Prostate gland (tissue), 2 donors: ENCODE measurements around the gene ZNF511.

Experiments used
- CTCF ChIP-seq, 4 experiments: fragments of 200-600 bp in 2 of 4; fragments of 450-650 bp in 2 of 4; sonication (generic) in 2 of 4; IDR thresholded peaks; 1 replicate in 3 of 4; 2 replicates in 1 of 4; pipeline ENCODE4 v1.5.1; 2016 to 2019; ENCODE audit warnings: antibody characterized with exemption in 4 of 4, mild to moderate bottlenecking in 2 of 4, moderate library complexity in 2 of 4
- POLR2A ChIP-seq: fragments of 450-650 bp; IDR thresholded peaks from one replicate; pipeline ENCODE4 v1.6.1; 2016; ENCODE audit warnings: antibody characterized with exemption, mild to moderate bottlenecking
- POLR2AphosphoS5 ChIP-seq: sonication (generic); formaldehyde crosslinking; IDR thresholded peaks from one replicate; pipeline ENCODE4 v1.6.1; 2017; ENCODE audit warnings: antibody characterized with exemption

GRCh38 chr10:133292919-133293809 lies 15.6 kb upstream of the ZNF511 start:
- TF ChIP-seq POLR2AphosphoS5 (no peak), CTCF (IDR thresholded peaks at IDR 0.05) (no peak), POLR2A (no peak)
